ENCODE results near the gene CACNA1F.

DNA sequence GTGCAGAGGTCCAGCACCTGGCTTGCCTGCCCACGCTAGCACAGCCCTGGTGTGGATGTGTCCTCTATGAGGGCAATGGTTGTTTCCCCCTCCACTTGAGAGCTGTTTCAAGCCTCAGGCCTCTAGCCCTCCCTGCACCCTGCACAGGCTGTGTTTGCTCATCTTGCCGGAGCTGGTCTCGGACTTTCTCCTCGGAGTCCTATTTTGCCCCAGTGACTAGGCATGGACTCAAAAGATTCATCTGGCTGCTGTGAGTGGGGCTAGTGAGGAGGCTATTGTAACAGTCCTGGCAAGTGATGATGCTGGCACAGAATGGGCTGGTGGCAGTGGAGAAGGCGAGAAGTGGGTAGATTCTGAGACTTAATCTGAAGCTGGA lies 25.6 kb upstream of the CACNA1F start:
- TF ChIP-seq, protein P1, sequence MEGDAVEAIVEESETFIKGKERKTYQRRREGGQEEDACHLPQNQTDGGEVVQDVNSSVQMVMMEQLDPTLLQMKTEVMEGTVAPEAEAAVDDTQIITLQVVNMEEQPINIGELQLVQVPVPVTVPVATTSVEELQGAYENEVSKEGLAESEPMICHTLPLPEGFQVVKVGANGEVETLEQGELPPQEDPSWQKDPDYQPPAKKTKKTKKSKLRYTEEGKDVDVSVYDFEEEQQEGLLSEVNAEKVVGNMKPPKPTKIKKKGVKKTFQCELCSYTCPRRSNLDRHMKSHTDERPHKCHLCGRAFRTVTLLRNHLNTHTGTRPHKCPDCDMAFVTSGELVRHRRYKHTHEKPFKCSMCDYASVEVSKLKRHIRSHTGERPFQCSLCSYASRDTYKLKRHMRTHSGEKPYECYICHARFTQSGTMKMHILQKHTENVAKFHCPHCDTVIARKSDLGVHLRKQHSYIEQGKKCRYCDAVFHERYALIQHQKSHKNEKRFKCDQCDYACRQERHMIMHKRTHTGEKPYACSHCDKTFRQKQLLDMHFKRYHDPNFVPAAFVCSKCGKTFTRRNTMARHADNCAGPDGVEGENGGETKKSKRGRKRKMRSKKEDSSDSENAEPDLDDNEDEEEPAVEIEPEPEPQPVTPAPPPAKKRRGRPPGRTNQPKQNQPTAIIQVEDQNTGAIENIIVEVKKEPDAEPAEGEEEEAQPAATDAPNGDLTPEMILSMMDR (conservative IDR thresholded peaks at IDR 0.05 in 1 of 2, IDR thresholded peaks at IDR 0.05 in 1 of 2; ENCODE audit: extremely low read depth in 1 of 2, insufficient read depth in 1 of 2, low read depth in 1 of 2, low read length in 2 of 2), result no peak
- no peak for TF ChIP-seq EZH2 (IDR thresholded peaks at IDR 0.05; ENCODE audit: borderline replicate concordance, low read length)

Data from mammary epithelial cell (primary cell).